HFF-Myc (cell line): ENCODE data around the gene TTC27.

Source experiments
- DNase-seq: peaks from one replicate; pipeline ENCODE4 v3.0.0-alpha.2; 2011; ENCODE audit warnings: low read depth; ENCODE audit errors: extremely low read depth
- H3K4me3 ChIP-seq: replicated peaks from 2 replicates; pipeline ENCODE4 v1.5.1; 2011; ENCODE audit warnings: low read depth, mild to moderate bottlenecking, control low read depth, low read length
- CTCF ChIP-seq: IDR thresholded peaks from 2 replicates; pipeline ENCODE4 v1.5.1; 2012; ENCODE audit warnings: mild to moderate bottlenecking, low read depth, low read length, control low read depth; ENCODE audit errors: missing control alignments

Gene TTC27

GRCh38 chr2:32715391-32715841, 87.6 kb downstream of the TTC27 start:
- no peak for TF ChIP-seq CTCF
- H3K4me3 ChIP-seq, result no peak overlapping the region
- no peak for DNase-seq

GRCh38 chr2:32715981-32716380, 88.1 kb downstream of the TTC27 start:
- no peak for DNase-seq
- no peak overlapping the region for H3K4me3 ChIP-seq
- no peak for TF ChIP-seq CTCF

GRCh38 chr2:32716598-32716997, 88.7 kb downstream of the TTC27 start:
- no peak overlapping the region for H3K4me3 ChIP-seq
- TF ChIP-seq CTCF, result no peak
- DNase-seq, result no peak

- H3K4me3 ChIP-seq, result no peak overlapping the region
- no peak for DNase-seq
- no peak for TF ChIP-seq CTCF
Observed at GRCh38 chr2:32718752-32719151, 90.9 kb downstream of the TTC27 start.

- DNase-seq, result no peak
- no peak overlapping the region for H3K4me3 ChIP-seq
- TF ChIP-seq CTCF, result no peak
Observed at GRCh38 chr2:32719430-32719829, 91.6 kb downstream of the TTC27 start.

- H3K4me3 ChIP-seq, result no peak overlapping the region
- no peak for TF ChIP-seq CTCF
- DNase-seq, result no peak
Observed at GRCh38 chr2:32719933-32720716, 92.3 kb downstream of the TTC27 start.

GRCh38 chr2:32720771-32721170, 92.9 kb downstream of the TTC27 start:
- no peak overlapping the region for H3K4me3 ChIP-seq
- TF ChIP-seq CTCF, result no peak
- no peak for DNase-seq
